ENCODE results near the gene VPS4A.

The VPS4A gene

DNA sequence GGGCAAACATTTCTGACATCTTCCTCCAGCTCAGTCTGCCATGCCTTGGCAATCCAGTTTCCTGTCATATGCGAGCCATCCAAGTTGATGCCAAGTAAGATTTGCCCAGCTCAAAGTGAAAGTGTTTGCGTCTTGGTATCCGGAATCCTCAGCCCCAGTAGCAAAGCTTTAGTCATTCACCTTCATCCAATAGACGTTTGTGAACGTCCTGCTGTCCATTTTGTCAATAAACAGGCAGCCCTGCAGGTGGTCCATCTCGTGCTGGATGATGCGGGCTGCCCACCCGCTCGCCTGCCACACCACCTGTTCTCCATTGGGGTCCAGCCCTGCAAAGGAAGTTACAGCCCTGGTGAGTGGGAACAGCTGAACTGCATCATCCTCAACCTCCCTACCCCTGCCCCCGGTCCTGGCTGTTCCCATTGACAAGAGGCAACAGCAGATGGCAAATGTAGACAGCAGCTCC, 17.7 kb downstream of the VPS4A start:
- H3K4me1 ChIP-seq (ENCODE audit: control insufficient read depth in 1 of 2, insufficient read depth in 2 of 2, low read length in 2 of 2) = peaks cover 15 to 38% of the 10 kb centered on the region in 2 donors

DNA sequence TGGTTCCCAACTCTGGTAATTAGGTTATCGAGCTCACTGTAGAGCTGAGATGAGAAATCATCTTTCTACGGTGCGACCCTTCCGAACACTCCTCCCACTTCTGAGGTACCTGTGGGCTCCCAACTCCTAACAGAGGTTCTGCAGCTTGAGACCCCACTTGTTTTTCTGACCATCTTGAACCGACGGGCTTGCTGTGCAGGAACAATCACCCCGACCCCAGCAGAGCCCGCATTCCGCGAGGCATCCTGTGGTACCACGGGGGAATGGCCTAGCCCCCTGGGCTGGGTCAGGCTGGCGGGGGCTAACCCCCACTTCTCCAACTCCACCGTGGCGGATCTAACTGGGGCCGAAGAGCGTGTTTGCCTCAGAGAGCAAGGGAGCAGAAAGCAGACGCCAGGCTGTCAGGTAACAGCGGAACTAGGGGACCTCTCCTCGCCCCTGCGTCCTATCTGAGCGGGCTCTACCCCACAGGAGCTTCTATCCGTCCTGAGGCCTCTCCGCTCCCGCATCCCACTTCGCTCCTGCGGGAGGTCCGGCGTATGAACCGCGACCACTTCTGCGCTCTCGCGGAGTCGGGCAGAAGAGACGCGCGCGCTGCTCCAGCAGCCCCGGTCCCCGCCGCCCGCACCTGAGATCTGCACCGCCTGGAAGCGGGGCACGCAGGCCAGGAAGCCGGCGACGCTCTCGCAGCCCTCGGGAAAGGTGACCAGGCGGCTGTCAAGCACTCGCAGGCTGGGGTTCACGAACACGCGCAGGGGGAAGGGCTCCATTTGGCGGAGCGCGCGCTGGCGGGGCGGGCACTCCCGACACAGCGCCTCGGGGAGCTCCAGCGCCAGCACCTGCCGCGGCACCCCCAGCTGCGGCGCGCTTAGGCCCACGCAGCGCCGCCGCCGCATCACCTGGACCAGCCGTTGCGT, 18.5 kb downstream of the VPS4A start:
- Histone ChIP-seq H3K27ac (ENCODE audit: low read length) (no peak overlapping the region), H3K9me3 (ENCODE audit: control insufficient read depth in 1 of 2, low read length in 2 of 2) (no peaks in the 10 kb centered on the region), H3K36me3 (ENCODE audit: control insufficient read depth in 1 of 2, insufficient read depth in 2 of 2, low read length in 2 of 2) (peaks cover 33 to 41% of the 10 kb centered on the region in 2 donors), H3K4me3 (ENCODE audit: low read depth in 1 of 2, low read length in 2 of 2) (peak overlapping the region; percentile 66 to 96), H3K27me3 (ENCODE audit: low read depth, low read length) (no peaks in the 10 kb centered on the region), H3K4me1 (ENCODE audit: control insufficient read depth in 1 of 2, insufficient read depth in 2 of 2, low read length in 2 of 2) (peaks cover 15 to 31% of the 10 kb centered on the region in 2 donors)

More for the DNA sequence above, 17.7 kb downstream of the VPS4A start:
- Histone ChIP-seq H3K27me3 (ENCODE audit: low read depth, low read length) (no peaks in the 10 kb centered on the region), H3K4me3 (ENCODE audit: low read depth in 1 of 2, low read length in 2 of 2) (peak overlapping the region; percentile 66 to 96), H3K27ac (ENCODE audit: low read length) (no peak overlapping the region), H3K36me3 (ENCODE audit: control insufficient read depth in 1 of 2, insufficient read depth in 2 of 2, low read length in 2 of 2) (peaks cover 26 to 40% of the 10 kb centered on the region in 2 donors), H3K9me3 (ENCODE audit: control insufficient read depth in 1 of 2, low read length in 2 of 2) (no peaks in the 10 kb centered on the region)

DNA sequence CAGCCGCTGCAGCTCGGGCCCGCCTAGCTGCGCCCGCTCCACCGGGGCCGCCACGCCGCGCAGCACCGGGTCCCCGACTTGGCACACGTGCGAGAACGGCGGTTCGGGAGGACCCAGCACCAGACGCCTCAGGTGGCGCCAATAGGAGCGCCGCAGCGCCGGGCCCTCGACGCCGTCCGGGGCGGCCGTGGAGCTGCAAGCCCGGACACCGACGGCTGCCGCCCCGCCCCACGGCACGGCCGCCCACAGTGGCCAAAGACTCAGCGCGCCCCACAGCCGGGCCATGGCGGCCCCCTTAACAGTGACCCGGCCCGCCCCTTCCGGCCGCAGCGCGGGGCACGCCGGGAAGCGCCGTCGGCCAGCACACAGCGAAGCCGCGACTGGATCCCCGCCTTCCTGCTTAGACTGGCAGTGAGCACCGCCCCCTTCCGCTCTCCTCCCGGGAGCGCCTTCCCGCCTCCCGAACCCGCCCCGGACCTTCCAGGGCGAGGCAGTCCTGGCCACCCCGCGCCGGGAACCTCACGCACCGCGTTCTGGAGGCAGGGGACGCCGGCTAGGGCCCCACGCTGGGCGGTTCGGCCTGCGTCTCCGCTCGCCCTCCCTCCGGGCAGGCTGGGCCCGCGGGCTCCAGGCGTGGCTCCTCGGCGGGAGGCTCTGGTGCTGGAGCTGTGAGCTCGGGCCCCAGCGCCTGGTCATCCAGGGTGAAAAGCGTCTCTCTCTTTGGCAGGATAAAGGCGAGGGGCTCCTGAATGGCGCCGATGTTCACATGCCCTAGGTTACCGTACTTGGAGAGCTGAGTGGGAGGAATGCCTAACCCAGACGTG, 19.3 kb downstream of the VPS4A start, which contains the start of gene PDF:
Gene PDF, minus strand, starts transcription at position 303 of the 824 bp plus-strand sequence. Its CDS starts 18 bp downstream, at position 285.
- peaks cover 36 to 42% of the 10 kb centered on the region in 2 donors for H3K36me3 ChIP-seq (ENCODE audit: control insufficient read depth in 1 of 2, insufficient read depth in 2 of 2, low read length in 2 of 2)
- H3K27ac ChIP-seq (ENCODE audit: low read length) = peak within 1 kb of the TSS; percentile 72
- H3K4me3 ChIP-seq (ENCODE audit: low read depth in 1 of 2, low read length in 2 of 2) = peak within 1 kb of the TSS; percentile 66 to 96
- H3K4me1 ChIP-seq (ENCODE audit: control insufficient read depth in 1 of 2, insufficient read depth in 2 of 2, low read length in 2 of 2) = peaks cover 15 to 31% of the 10 kb centered on the region in 2 donors
- no peaks in the 10 kb centered on the region for H3K27me3 ChIP-seq (ENCODE audit: low read depth, low read length)
- no peaks in the 10 kb centered on the region for H3K9me3 ChIP-seq (ENCODE audit: control insufficient read depth in 1 of 2, low read length in 2 of 2)

DNA sequence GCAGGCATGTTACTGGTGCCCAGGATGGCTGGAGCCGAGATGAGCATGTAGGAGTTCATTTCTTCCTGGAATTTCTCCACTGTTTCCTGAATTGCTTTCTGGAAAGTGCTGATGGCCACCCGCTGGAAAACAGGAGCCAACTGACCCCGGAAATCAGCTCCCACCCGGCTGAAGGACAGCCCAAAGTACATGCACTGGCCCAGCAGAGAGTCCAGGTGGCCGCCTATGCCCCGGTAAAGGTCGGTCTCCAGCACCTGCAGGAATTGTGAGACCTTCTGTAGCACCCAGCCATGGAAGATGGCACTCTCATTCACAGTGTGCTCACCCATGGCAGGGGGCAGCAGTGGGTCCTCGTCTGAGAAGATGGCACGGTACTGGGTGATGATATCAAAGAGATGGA, 23.5 kb downstream of the VPS4A start:
- no peak overlapping the region for H3K27ac ChIP-seq (ENCODE audit: low read length)
- no peaks in the 10 kb centered on the region for H3K9me3 ChIP-seq (ENCODE audit: control insufficient read depth in 1 of 2, low read length in 2 of 2)
- peaks cover 4 to 13% of the 10 kb centered on the region in 2 donors for H3K4me1 ChIP-seq (ENCODE audit: control insufficient read depth in 1 of 2, insufficient read depth in 2 of 2, low read length in 2 of 2)
- no peaks in the 10 kb centered on the region for H3K27me3 ChIP-seq (ENCODE audit: low read depth, low read length)
- H3K4me3 ChIP-seq (ENCODE audit: low read depth in 1 of 2, low read length in 2 of 2) = no peak overlapping the region
- peaks cover 34 to 40% of the 10 kb centered on the region in 2 donors for H3K36me3 ChIP-seq (ENCODE audit: control insufficient read depth in 1 of 2, insufficient read depth in 2 of 2, low read length in 2 of 2)

DNA sequence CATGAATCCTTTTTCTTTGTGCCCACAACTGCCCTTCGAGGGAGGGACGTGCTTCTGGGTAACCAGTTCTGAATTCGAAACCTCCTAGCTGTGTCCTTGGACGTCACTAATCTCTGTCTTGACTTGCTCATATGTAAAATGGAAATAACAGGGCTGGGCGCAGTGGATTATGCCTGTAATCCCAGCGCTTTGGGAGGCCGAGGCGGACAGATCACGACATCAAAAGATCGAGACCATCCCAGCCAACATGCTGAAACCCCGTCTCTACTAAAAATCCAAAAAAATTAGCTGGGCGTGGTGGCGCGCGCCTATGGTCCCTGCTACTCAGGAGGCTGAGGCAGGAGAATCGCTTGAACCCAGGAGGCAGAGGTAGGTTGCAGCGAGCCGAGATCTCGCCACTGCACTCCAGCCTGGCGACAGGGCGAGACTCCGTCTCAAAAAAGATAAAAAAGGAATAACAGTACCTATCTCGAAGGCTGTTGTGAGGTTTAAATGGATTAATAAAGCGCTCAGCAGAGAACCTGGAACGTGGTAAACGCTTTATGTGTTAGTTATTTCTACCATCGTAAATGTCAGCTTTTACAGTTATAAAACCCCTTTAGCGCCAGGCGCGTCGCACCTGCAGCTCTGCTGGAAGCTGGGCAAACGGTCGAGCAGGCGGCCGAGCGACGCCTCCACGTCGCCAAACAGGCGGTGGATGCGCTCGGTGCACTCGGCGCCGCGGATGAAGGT, 27.6 kb downstream of the VPS4A start:
- peak overlapping the region; percentile 94 to 95 for H3K4me3 ChIP-seq (ENCODE audit: low read depth in 1 of 2, low read length in 2 of 2)
- H3K27ac ChIP-seq (ENCODE audit: low read length) = peak overlapping the region; percentile 80
- peaks cover 27 to 32% of the 10 kb centered on the region in 2 donors for H3K36me3 ChIP-seq (ENCODE audit: control insufficient read depth in 1 of 2, insufficient read depth in 2 of 2, low read length in 2 of 2)
- no peaks in the 10 kb centered on the region for H3K9me3 ChIP-seq (ENCODE audit: control insufficient read depth in 1 of 2, low read length in 2 of 2)
- H3K27me3 ChIP-seq (ENCODE audit: low read depth, low read length) = no peaks in the 10 kb centered on the region
- peaks cover 4 to 22% of the 10 kb centered on the region in 2 donors for H3K4me1 ChIP-seq (ENCODE audit: control insufficient read depth in 1 of 2, insufficient read depth in 2 of 2, low read length in 2 of 2)

DNA sequence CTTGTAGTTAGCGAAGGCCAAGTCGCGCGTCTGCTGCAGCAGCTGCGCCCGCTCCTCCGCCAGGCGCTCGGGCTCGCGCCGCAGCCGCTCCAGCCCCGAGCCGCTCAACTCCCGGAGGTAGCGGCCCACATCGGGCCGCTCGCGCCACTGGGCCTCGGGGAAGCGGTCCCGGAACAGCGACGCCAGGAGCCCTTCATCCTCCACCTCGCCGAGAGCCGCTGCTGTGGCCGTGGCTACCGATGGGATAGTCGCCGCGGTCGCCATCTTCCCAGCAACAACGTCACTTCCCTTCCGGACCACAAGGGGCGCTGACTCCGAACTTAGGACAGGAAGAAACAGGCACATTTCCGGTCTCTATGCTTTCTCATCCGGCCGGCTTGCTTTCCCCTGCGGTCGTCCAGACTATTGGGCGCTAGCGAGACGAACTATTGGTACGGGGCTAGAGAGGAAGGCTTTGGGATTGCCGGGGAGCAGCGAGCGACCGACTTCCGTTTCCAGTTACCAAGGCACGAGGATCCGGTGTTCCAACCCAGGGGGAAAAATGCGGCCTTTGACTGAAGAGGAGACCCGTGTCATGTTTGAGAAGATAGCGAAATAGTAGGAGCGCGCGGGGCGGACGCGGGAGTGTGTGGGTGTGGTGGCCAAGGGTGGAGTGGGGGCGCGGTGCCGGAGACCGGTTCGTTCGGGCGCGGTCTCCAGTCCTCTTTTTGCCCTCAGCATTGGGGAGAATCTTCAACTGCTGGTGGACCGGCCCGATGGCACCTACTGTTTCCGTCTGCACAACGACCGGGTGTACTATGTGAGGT, 28.3 kb downstream of the VPS4A start, which contains the start of the genes COG8 and NIP7:
Gene COG8, minus strand, starts transcription at position 276 of the 806 bp plus-strand sequence. Its CDS starts 12 bp downstream, at position 264.
Gene NIP7, plus strand, starts transcription at position 484 of the 806 bp plus-strand sequence. Its CDS starts 58 bp downstream, at position 542.
- Histone ChIP-seq H3K4me3 (ENCODE audit: low read depth in 1 of 2, low read length in 2 of 2) (peak within 1 kb of the TSS; percentile 94 to 95), H3K4me1 (ENCODE audit: control insufficient read depth in 1 of 2, insufficient read depth in 2 of 2, low read length in 2 of 2) (peaks cover 4 to 22% of the 10 kb centered on the region in 2 donors), H3K9me3 (ENCODE audit: control insufficient read depth in 1 of 2, low read length in 2 of 2) (no peaks in the 10 kb centered on the region), H3K27me3 (ENCODE audit: low read depth, low read length) (no peaks in the 10 kb centered on the region), H3K27ac (ENCODE audit: low read length) (peak within 1 kb of the TSS; percentile 80), H3K36me3 (ENCODE audit: control insufficient read depth in 1 of 2, insufficient read depth in 2 of 2, low read length in 2 of 2) (peaks cover 20 to 25% of the 10 kb centered on the region in 2 donors)

DNA sequence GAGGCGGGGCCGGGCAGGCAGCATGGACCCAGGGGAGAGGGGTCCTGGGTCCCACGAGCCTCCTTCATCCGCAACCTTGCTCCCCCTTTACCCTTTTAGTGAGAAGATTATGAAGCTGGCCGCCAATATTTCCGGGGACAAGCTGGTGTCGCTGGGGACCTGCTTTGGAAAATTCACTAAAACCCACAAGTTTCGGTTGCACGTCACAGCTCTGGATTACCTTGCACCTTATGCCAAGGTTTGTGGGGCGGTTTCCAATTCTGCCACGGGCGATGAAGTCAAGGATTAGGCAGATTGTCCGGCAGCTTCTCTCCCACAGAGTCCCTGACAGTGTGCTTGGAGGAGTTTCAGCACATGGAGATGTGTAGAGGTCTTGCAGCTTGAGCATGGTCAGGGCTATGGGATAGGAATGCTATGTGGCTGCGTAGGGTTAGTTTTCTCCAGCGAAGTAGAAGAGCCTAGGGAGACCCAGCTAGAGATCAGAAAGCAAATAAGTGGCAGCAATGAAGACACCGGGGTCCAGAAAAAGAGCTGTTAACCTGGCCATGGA, 29.0 kb downstream of the VPS4A start:
- Histone ChIP-seq H3K27me3 (ENCODE audit: low read depth, low read length) (no peaks in the 10 kb centered on the region), H3K36me3 (ENCODE audit: control insufficient read depth in 1 of 2, insufficient read depth in 2 of 2, low read length in 2 of 2) (peaks cover 13 to 18% of the 10 kb centered on the region in 2 donors), H3K4me1 (ENCODE audit: control insufficient read depth in 1 of 2, insufficient read depth in 2 of 2, low read length in 2 of 2) (peaks cover 4 to 22% of the 10 kb centered on the region in 2 donors), H3K27ac (ENCODE audit: low read length) (peak overlapping the region; percentile 80), H3K4me3 (ENCODE audit: low read depth in 1 of 2, low read length in 2 of 2) (peak overlapping the region; percentile 94 to 95), H3K9me3 (ENCODE audit: control insufficient read depth in 1 of 2, low read length in 2 of 2) (no peaks in the 10 kb centered on the region)

DNA sequence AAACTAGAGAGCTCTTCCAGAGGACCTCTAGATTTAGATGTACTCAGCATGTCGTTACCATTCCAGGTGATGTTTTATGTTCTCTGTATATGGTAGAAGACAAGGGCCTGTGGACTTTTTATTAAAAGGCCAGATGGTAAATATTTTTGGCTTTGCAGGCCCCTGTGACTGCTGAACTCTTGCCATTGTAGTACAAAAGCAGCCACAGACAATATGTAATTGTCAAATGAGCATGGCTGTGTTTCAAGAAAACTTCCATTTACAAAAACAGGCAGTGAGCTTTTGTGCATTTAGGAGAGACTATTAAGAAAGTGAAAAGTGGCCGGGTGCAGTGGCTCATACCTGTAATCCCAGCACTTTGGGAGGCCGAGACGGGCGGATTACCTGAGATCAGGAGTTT, 33.0 kb downstream of the VPS4A start:
- Histone ChIP-seq H3K36me3 (ENCODE audit: control insufficient read depth in 1 of 2, insufficient read depth in 2 of 2, low read length in 2 of 2) (peaks cover 6 to 10% of the 10 kb centered on the region in 2 donors), H3K4me1 (ENCODE audit: control insufficient read depth in 1 of 2, insufficient read depth in 2 of 2, low read length in 2 of 2) (peaks cover 0 to 10% of the 10 kb centered on the region in 2 donors), H3K4me3 (ENCODE audit: low read depth in 1 of 2, low read length in 2 of 2) (no peak overlapping the region), H3K27me3 (ENCODE audit: low read depth, low read length) (no peaks in the 10 kb centered on the region), H3K9me3 (ENCODE audit: control insufficient read depth in 1 of 2, low read length in 2 of 2) (no peaks in the 10 kb centered on the region), H3K27ac (ENCODE audit: low read length) (no peak overlapping the region)

DNA sequence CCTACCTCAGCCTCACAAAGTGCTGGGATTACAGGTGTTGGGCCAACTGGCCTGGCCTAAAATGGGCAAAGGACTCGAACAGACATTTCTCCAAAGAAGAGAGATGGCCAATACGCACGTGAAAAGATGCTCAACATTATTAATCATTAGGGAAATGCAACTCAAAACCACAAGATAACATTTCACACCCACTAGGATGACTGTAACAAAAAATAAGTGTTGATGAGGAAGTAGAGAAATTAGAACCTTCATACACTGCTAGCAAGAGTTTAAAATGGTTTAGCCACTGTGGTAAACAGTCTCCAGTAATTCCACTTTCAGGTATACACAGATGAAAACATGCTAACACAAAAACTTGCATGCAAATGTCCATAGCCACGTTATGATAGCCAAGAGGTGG, 34.8 kb downstream of the VPS4A start:
- H3K36me3 ChIP-seq (ENCODE audit: control insufficient read depth in 1 of 2, insufficient read depth in 2 of 2, low read length in 2 of 2) = peaks cover 6 to 18% of the 10 kb centered on the region in 2 donors
- H3K4me3 ChIP-seq (ENCODE audit: low read depth in 1 of 2, low read length in 2 of 2) = no peak overlapping the region
- no peak overlapping the region for H3K27ac ChIP-seq (ENCODE audit: low read length)
- no peaks in the 10 kb centered on the region for H3K9me3 ChIP-seq (ENCODE audit: control insufficient read depth in 1 of 2, low read length in 2 of 2)
- H3K4me1 ChIP-seq (ENCODE audit: control insufficient read depth in 1 of 2, insufficient read depth in 2 of 2, low read length in 2 of 2) = no peaks in the 10 kb centered on the region
- no peaks in the 10 kb centered on the region for H3K27me3 ChIP-seq (ENCODE audit: low read depth, low read length)

DNA sequence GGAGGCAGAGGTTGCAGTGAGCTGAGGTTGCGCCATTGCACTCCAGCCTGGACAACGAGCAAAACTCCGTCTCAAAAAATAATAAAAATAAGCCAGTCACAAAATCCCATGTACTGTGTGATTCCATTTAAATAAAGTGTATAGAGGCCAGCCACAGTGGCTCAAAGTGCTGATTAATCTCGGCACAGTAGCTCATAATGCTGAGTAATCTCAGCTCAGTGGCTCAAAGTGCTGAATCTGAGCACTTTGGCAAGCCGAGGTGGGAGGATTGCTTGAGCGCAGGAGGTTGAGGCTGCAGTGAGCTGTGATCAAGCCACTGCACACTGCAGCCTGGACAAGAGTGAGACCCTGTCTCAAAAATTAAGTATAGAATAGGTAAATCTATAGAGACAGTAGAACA, 35.5 kb downstream of the VPS4A start:
- no peaks in the 10 kb centered on the region for H3K4me1 ChIP-seq (ENCODE audit: control insufficient read depth in 1 of 2, insufficient read depth in 2 of 2, low read length in 2 of 2)
- no peaks in the 10 kb centered on the region for H3K27me3 ChIP-seq (ENCODE audit: low read depth, low read length)
- no peak overlapping the region for H3K4me3 ChIP-seq (ENCODE audit: low read depth in 1 of 2, low read length in 2 of 2)
- H3K36me3 ChIP-seq (ENCODE audit: control insufficient read depth in 1 of 2, insufficient read depth in 2 of 2, low read length in 2 of 2) = peaks cover 6 to 19% of the 10 kb centered on the region in 2 donors
- H3K27ac ChIP-seq (ENCODE audit: low read length) = no peak overlapping the region
- H3K9me3 ChIP-seq (ENCODE audit: control insufficient read depth in 1 of 2, low read length in 2 of 2) = no peaks in the 10 kb centered on the region
